OCI-LY3 (cell line): ENCODE measurements around the gene CYGB.

Source experiments
- EZH2phosphoT487 ChIP-seq: fragments of 200-600 bp; shearing (Covaris generic); IDR thresholded peaks from 2 replicates; pipeline ENCODE4 v1.6.1; 2018; ENCODE audit warnings: antibody characterized with exemption, mixed run types, low read depth
- TF ChIP-seq, protein P1 (sequence below): fragments of 200-600, 300-600 bp; sonication (generic); IDR thresholded peaks from 2 replicates; pipeline ENCODE4 v1.5.1; 2014; ENCODE audit warnings: antibody characterized with exemption, low read length, low read depth

DNA sequence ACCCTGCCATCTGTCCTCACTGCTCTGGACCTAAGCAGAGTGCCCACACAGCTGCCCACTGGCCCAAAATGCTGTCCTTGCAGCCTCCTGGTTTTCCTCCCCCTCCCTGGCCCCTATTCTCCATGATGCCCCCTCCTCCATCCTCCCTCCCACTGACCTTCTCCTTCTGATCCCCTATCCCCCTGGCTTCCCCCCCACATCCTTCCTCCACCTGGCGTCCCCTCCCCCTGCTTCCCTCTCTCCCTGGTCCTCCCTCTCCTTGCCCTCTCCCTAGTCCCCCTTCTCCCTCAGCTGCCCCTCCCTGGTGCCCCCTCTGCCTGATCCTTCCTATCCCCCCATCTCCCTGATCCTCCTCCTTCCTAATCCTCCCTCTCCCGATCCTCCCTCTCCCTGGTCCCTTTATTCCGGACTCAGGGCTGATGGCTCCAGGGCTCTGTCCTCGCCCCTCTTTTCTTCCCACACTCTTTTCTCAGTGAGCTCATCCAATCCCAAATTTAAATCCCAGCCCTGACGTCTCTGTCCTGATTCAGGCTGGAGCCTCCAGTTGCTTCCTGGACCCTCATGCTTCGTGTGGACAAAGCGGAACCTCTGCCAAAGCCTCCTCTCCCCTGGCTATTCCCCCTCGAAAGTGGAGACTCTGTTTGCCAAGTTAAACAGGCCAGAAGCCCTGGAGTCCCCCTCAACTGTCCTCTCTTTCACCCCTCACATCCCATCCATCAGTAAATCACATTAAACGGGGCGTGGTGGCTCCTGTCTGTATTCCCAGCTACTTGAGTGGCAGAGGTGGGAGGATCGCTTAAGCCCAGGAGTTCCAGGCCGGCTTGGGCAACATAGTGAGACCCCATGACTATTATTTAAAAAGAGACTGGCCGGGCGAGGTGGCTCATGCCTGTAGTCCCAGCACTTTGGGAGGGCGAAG lies 18.2 kb downstream of the CYGB start:
- TF ChIP-seq, protein P1, sequence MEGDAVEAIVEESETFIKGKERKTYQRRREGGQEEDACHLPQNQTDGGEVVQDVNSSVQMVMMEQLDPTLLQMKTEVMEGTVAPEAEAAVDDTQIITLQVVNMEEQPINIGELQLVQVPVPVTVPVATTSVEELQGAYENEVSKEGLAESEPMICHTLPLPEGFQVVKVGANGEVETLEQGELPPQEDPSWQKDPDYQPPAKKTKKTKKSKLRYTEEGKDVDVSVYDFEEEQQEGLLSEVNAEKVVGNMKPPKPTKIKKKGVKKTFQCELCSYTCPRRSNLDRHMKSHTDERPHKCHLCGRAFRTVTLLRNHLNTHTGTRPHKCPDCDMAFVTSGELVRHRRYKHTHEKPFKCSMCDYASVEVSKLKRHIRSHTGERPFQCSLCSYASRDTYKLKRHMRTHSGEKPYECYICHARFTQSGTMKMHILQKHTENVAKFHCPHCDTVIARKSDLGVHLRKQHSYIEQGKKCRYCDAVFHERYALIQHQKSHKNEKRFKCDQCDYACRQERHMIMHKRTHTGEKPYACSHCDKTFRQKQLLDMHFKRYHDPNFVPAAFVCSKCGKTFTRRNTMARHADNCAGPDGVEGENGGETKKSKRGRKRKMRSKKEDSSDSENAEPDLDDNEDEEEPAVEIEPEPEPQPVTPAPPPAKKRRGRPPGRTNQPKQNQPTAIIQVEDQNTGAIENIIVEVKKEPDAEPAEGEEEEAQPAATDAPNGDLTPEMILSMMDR, result no peak
- no peak for TF ChIP-seq EZH2phosphoT487
